ENCODE data around the gene RAF1. TPM values are rescaled to one million over a fixed set of nuclear protein-coding genes. Genes with fewer than 3 reads are reported as not detected.

Gene RAF1
- total RNA-seq, 1 donor from 2014 or later = 96.8 TPM

GRCh38 chr3:12601072-12601471 lies 62.8 kb downstream of the RAF1 start:
- no peak overlapping the region for H3K27ac Mint-ChIP-seq (ENCODE audit: unreplicated experiment)
- no peak overlapping the region for H3K4me3 Mint-ChIP-seq (ENCODE audit: unreplicated experiment)
- no peak for DNase-seq (ENCODE audit: low spot score)
- no peak for TF ChIP-seq CTCF (IDR thresholded peaks at IDR 0.05; ENCODE audit: unreplicated experiment)
- no peaks in the 10 kb centered on the region for H3K9me3 Mint-ChIP-seq (ENCODE audit: unreplicated experiment)
- H3K27me3 Mint-ChIP-seq (ENCODE audit: unreplicated experiment) = no peaks in the 10 kb centered on the region
- no peaks in the 10 kb centered on the region for H3K4me1 Mint-ChIP-seq (ENCODE audit: unreplicated experiment)
- H3K36me3 Mint-ChIP-seq (ENCODE audit: low read depth, unreplicated experiment) = peaks cover 10% of the 10 kb centered on the region

GRCh38 chr3:12598890-12599289 lies 65.0 kb downstream of the RAF1 start:
- peaks cover under 1% of the 10 kb centered on the region for H3K27me3 Mint-ChIP-seq (ENCODE audit: unreplicated experiment)
- no peak overlapping the region for H3K27ac Mint-ChIP-seq (ENCODE audit: unreplicated experiment)
- H3K4me1 Mint-ChIP-seq (ENCODE audit: unreplicated experiment) = no peaks in the 10 kb centered on the region
- no peak for TF ChIP-seq CTCF (IDR thresholded peaks at IDR 0.05; ENCODE audit: unreplicated experiment)
- DNase-seq (ENCODE audit: low spot score) = no peak
- H3K4me3 Mint-ChIP-seq (ENCODE audit: unreplicated experiment) = peak overlapping the region; percentile 39
- peaks cover 26% of the 10 kb centered on the region for H3K36me3 Mint-ChIP-seq (ENCODE audit: low read depth, unreplicated experiment)
- no peaks in the 10 kb centered on the region for H3K9me3 Mint-ChIP-seq (ENCODE audit: unreplicated experiment)

- Mint-ChIP-seq H3K27me3 (ENCODE audit: unreplicated experiment) (peaks cover 10% of the 10 kb centered on the region), H3K4me3 (ENCODE audit: unreplicated experiment) (no peak overlapping the region), H3K27ac (ENCODE audit: unreplicated experiment) (no peak overlapping the region), H3K4me1 (ENCODE audit: unreplicated experiment) (no peaks in the 10 kb centered on the region), H3K36me3 (ENCODE audit: low read depth, unreplicated experiment) (peaks cover 51% of the 10 kb centered on the region), H3K9me3 (ENCODE audit: unreplicated experiment) (no peaks in the 10 kb centered on the region)
- no peak for TF ChIP-seq CTCF (IDR thresholded peaks at IDR 0.05; ENCODE audit: unreplicated experiment)
- DNase-seq (ENCODE audit: low spot score) = no peak
Observed at GRCh38 chr3:12593473-12593872, 70.4 kb downstream of the RAF1 start.

- H3K27ac Mint-ChIP-seq (ENCODE audit: unreplicated experiment) = peak overlapping the region; percentile 36
Observed at GRCh38 chr3:12591997-12592715, 71.8 kb downstream of the RAF1 start.

More at GRCh38 chr3:12591997-12592715, 71.8 kb downstream of the RAF1 start:
- no peak for TF ChIP-seq CTCF (IDR thresholded peaks at IDR 0.05; ENCODE audit: unreplicated experiment)
- Mint-ChIP-seq H3K9me3 (ENCODE audit: unreplicated experiment) (no peaks in the 10 kb centered on the region), H3K4me3 (ENCODE audit: unreplicated experiment) (peak overlapping the region; percentile 62), H3K36me3 (ENCODE audit: low read depth, unreplicated experiment) (peaks cover 49% of the 10 kb centered on the region), H3K4me1 (ENCODE audit: unreplicated experiment) (no peaks in the 10 kb centered on the region), H3K27me3 (ENCODE audit: unreplicated experiment) (peaks cover 10% of the 10 kb centered on the region)
- no peak for DNase-seq (ENCODE audit: low spot score)

Measured in endothelial cell (in vitro differentiated cells).